Tibial artery (tissue), 4 donors: ENCODE measurements around the gene DCAF5.

Experiments
- DNase-seq, 2 donors: peaks; one replicate each; pipeline ENCODE4 v3.0.0-alpha.2; 2019
- H3K27ac ChIP-seq, 2 donors: fragments of 200-600 bp; sonication (generic) in 1 of 2; 1 replicate in 1 of 2; 2 replicates in 1 of 2; pipeline ENCODE4 v1.5.1; 2018 to 2019; ENCODE audit warnings: mild to moderate bottlenecking in 1 of 2
- H3K27me3 ChIP-seq, 2 donors: fragments of 200-600 bp; sonication (generic) in 1 of 2; one replicate each; pipeline versions ENCODE4 v1.5.1 to v1.6.0; 2016 to 2019
- H3K36me3 ChIP-seq, 3 donors: fragments of 200-600 bp; sonication (generic) in 2 of 3; one replicate each; pipeline ENCODE4 v1.5.1; 2016 to 2019; ENCODE audit warnings: mild to moderate bottlenecking in 2 of 3
- H3K4me1 ChIP-seq, 4 donors: fragments of 200-600 bp; sonication (generic) in 2 of 4; 1 replicate in 3 of 4; 2 replicates in 1 of 4; pipeline ENCODE4 v1.5.1; 2016 to 2019
- H3K4me3 ChIP-seq, 2 donors: fragments of 200-600 bp; sonication (generic) in 1 of 2; 1 replicate in 1 of 2; 2 replicates in 1 of 2; pipeline ENCODE4 v1.5.1; 2018 to 2019; ENCODE audit warnings: mild to moderate bottlenecking in 2 of 2
- H3K9me3 ChIP-seq, 3 donors: fragments of 200-600 bp; sonication (generic) in 1 of 3; one replicate each; pipeline ENCODE4 v1.5.1; 2016 to 2019
- intact Hi-C: fragments of 100-400 bp; cut with DNase I; formaldehyde crosslinking; loops from one replicate; pipeline ENCODE4 v1.15.0; 2023; ENCODE audit warnings: low total_unique reads
- TF ChIP-seq, protein P1 (sequence below), 2 experiments: fragments of 200-600 bp in 1 of 2; fragments of 450-650 bp in 1 of 2; IDR thresholded peaks; one replicate each; pipeline ENCODE4 v1.5.1; 2017 to 2019; ENCODE audit warnings: antibody characterized with exemption in 2 of 2, mild to moderate bottlenecking in 1 of 2, moderate library complexity in 1 of 2

Gene DCAF5

DNA sequence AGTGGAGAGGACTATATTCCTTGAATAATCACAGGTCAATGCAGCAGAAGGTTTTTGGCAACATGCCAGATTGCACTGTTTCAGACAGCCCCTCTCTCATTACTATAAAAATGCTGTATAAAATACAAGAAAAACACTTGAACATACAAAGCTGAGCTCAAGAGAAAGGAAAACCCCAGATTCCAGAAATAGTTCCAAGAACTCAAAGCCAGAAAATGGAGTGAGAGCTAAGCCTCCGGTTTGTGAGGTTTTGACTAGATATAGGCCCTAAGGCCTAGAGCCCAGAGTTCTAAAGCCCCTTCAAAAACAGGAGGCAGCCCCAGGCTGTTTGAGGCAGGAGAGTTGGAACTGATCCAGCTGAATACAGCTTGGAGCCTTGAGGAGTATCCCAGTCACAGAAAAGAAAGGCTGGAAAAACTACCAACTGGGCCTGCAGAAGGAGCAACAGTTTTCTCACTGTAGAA lies 144.5 kb downstream of the DCAF5 start:
- intact Hi-C loops = no loop called here
- H3K36me3 ChIP-seq = no peaks in the 10 kb centered on the region
- H3K27me3 ChIP-seq = no peaks in the 10 kb centered on the region
- H3K9me3 ChIP-seq = no peaks in the 10 kb centered on the region
- peaks cover 0 to 37% (median 17%) of the 10 kb centered on the region in 4 donors for H3K4me1 ChIP-seq
- peak overlapping the region; percentile 64 to 72 for H3K27ac ChIP-seq
- DNase-seq = no peak
- TF ChIP-seq, protein P1, sequence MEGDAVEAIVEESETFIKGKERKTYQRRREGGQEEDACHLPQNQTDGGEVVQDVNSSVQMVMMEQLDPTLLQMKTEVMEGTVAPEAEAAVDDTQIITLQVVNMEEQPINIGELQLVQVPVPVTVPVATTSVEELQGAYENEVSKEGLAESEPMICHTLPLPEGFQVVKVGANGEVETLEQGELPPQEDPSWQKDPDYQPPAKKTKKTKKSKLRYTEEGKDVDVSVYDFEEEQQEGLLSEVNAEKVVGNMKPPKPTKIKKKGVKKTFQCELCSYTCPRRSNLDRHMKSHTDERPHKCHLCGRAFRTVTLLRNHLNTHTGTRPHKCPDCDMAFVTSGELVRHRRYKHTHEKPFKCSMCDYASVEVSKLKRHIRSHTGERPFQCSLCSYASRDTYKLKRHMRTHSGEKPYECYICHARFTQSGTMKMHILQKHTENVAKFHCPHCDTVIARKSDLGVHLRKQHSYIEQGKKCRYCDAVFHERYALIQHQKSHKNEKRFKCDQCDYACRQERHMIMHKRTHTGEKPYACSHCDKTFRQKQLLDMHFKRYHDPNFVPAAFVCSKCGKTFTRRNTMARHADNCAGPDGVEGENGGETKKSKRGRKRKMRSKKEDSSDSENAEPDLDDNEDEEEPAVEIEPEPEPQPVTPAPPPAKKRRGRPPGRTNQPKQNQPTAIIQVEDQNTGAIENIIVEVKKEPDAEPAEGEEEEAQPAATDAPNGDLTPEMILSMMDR (IDR thresholded peaks at IDR 0.05) = no peak
- H3K4me3 ChIP-seq = no peak overlapping the region

DNA sequence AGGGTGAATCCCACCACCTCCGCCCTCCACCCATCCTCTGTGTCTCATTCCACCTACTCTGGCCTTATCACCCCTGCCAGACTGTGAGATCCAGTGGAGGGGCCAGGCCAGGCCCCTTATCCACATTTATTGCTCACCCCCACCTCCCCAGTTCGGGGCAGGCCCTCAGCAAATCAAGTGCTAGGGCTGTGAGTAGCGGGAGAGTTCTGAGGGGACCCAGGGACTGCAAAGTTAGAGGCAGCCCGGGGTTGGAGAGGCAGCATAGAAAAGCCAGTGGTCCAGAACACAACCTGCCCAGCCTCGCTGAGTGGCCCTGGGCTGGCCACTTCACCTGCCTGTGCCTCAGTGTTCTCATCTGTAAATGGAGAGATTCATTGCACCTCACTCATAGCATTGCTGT lies 146.6 kb downstream of the DCAF5 start:
- peak overlapping the region; percentile 64 to 72 for H3K27ac ChIP-seq
- intact Hi-C loops = no loop called here
- H3K9me3 ChIP-seq = no peaks in the 10 kb centered on the region
- peaks cover 0 to 37% (median 17%) of the 10 kb centered on the region in 4 donors for H3K4me1 ChIP-seq
- no peaks in the 10 kb centered on the region for H3K36me3 ChIP-seq
- no peak for DNase-seq
- TF ChIP-seq, protein P1 (IDR thresholded peaks at IDR 0.05) = no peak
- H3K4me3 ChIP-seq = no peak overlapping the region
- no peaks in the 10 kb centered on the region for H3K27me3 ChIP-seq

DNA sequence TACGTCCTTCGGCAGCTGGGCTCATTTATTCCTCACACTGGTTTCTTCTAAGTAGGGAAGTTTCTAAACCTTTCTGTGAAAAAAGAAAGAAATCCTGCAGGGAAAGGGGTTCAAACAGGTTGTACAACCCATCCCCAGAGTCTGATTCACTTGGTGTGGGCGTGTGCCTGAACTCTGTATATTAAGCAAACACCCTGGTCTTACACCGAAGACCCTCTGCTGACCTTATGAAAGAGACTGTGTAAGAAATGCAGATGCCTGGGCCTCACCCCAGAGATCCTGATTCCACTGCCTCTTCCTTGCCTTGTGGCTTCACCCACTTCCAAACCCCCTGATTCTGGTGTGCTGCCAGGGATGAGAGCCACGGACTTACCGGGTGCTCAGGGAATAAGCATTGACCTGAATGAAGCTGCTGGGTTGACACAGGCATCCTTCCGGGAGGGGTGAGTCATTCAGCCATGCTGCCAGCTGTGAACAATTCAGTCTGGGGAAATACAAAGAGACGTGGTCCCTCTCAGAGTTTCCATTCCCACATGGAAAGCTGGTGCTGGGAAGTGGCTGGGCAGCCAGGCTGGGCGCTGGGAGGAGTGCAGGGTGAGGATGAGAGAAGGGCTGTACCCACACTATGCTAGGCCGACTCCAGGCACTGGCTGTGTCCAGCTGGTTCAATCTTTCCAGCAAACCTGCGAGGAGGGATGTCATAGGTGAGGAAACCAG lies 147.3 kb downstream of the DCAF5 start:
- TF ChIP-seq, protein P1 (IDR thresholded peaks at IDR 0.05) = no peak
- Histone ChIP-seq H3K9me3 (no peaks in the 10 kb centered on the region), H3K4me3 (no peak overlapping the region), H3K27ac (peak overlapping the region; percentile 64 to 72), H3K4me1 (peaks cover 0 to 37% (median 17%) of the 10 kb centered on the region in 4 donors), H3K36me3 (no peaks in the 10 kb centered on the region), H3K27me3 (no peaks in the 10 kb centered on the region)
- peak; percentile 84 to 91 for DNase-seq
- intact Hi-C loops = no loop called here

DNA sequence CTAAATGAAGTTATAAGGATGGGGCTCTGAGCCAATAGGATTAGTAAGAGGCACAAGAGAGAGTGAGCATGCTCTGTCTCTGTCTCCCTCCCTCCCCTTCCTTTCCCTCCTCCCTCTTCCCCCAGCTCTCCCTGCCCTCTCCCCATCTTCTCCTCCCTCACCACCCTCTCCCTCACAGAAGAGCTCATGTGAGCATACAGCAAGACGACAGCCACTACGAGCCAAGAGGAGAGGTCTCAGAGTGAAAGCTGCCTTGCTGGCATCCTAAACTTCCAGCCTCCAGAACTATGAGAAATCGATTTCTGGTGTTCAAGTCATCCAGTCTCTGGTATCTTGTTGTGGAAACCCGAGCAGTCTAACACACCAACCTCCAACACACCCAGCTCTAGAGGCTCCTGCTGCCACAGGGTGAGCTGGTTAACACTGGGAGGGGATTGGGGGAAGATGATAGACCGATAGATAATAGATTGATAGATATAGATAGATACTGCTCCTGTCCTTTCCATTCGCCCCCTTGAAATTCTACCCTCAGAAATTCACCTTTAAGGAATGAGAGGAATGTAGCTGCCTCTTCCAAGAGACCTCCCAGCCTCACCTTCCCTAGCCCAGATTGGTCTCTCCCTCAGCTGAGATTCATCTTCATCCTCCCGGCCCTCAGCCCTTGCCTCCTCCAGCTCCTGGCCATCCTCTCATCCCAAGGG lies 148.0 kb downstream of the DCAF5 start:
- no peaks in the 10 kb centered on the region for H3K27me3 ChIP-seq
- H3K9me3 ChIP-seq = no peaks in the 10 kb centered on the region
- H3K36me3 ChIP-seq = no peaks in the 10 kb centered on the region
- H3K4me1 ChIP-seq = peaks cover 0 to 37% (median 17%) of the 10 kb centered on the region in 4 donors
- intact Hi-C loops = no loop called here
- DNase-seq = no peak
- H3K27ac ChIP-seq = peak overlapping the region; percentile 64 to 72
- TF ChIP-seq, protein P1 (IDR thresholded peaks at IDR 0.05) = no peak
- H3K4me3 ChIP-seq = no peak overlapping the region

DNA sequence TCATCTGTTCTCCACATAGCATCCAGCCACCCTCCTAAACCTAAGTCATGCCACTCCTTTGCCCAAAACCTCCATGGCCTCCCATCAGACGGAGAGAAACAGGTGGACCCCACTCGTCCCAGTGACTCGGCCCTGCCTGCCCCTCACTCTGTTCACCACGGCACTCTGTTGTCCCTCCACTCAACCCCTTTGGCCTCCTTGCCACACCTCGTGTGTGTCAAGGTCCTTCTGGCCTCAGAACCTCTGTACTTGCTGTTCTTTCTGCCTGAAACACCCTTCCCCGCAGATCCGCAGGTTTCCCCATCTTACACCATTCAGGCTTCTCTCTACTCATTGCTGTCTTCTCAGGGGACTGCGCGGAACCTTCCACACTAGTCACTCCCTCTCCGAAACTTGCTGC lies 149.3 kb downstream of the DCAF5 start:
- H3K27ac ChIP-seq = no peak overlapping the region
- H3K4me3 ChIP-seq = no peak overlapping the region
- no peak for DNase-seq
- H3K4me1 ChIP-seq = peaks cover 0 to 33% (median 16%) of the 10 kb centered on the region in 4 donors
- TF ChIP-seq, protein P1 (IDR thresholded peaks at IDR 0.05) = no peak
- no peaks in the 10 kb centered on the region for H3K9me3 ChIP-seq
- no peaks in the 10 kb centered on the region for H3K36me3 ChIP-seq
- intact Hi-C loops = no loop called here
- no peaks in the 10 kb centered on the region for H3K27me3 ChIP-seq
